Loucy (cell line): ENCODE results near the gene CCL11.

Source experiments
- H2AFZ ChIP-seq: fragments of 200-600 bp; sonication (generic); 2 replicates; pipeline ENCODE4 v1.6.0; 2016; ENCODE audit warnings: antibody characterized with exemption, mild to moderate bottlenecking, low read length, moderate library complexity
- H3F3A ChIP-seq: fragments of 200-600 bp; 2 replicates; pipeline ENCODE4 v1.6.0; 2016; ENCODE audit warnings: antibody characterized with exemption, low read depth, mild to moderate bottlenecking
- H3K27me3 ChIP-seq: fragments of 200-600 bp; sonication (generic); 2 replicates; pipeline ENCODE4 v1.6.1; 2014; ENCODE audit warnings: low read length, mild to moderate bottlenecking; ENCODE audit not compliant: insufficient read depth, poor library complexity, severe bottlenecking
- H3K36me3 ChIP-seq: fragments of 200-600 bp; sonication (generic); 2 replicates; pipeline ENCODE4 v1.6.1; 2016; ENCODE audit warnings: low read length; ENCODE audit not compliant: insufficient read depth
- H3K4me1 ChIP-seq: fragments of 200-600 bp; sonication (generic); 2 replicates; pipeline ENCODE4 v1.5.1; 2014; ENCODE audit warnings: low read length, mild to moderate bottlenecking; ENCODE audit not compliant: insufficient read depth, poor library complexity, severe bottlenecking
- H3K4me2 ChIP-seq: fragments of 200-600 bp; sonication (generic); 2 replicates; pipeline ENCODE4 v1.6.0; 2014; ENCODE audit warnings: antibody characterized with exemption, low read length, low read depth, mild to moderate bottlenecking; ENCODE audit not compliant: poor library complexity, severe bottlenecking
- H3K4me3 ChIP-seq: fragments of 200-600 bp; sonication (generic); 2 replicates; pipeline ENCODE4 v1.5.1; 2014; ENCODE audit warnings: low read length, mild to moderate bottlenecking, mixed read lengths; ENCODE audit not compliant: poor library complexity, severe bottlenecking
- H3K79me2 ChIP-seq: fragments of 200-600 bp; sonication (generic); 2 replicates; pipeline ENCODE4 v1.6.1; 2014; ENCODE audit warnings: low read length; ENCODE audit not compliant: insufficient read depth
- H3K9ac ChIP-seq: fragments of 200-600 bp; sonication (generic); 2 replicates; pipeline ENCODE4 v1.6.0; 2014; ENCODE audit warnings: mild to moderate bottlenecking, low read depth, low read length, moderate library complexity; ENCODE audit not compliant: poor library complexity, severe bottlenecking
- H3K9me2 ChIP-seq: fragments of 200-600 bp; sonication (generic); replicated peaks from 2 replicates; pipeline ENCODE4 v1.6.1; 2016; ENCODE audit warnings: low read depth, low read length, mixed read lengths
- H3K9me3 ChIP-seq: fragments of 200-600 bp; sonication (generic); 2 replicates; pipeline ENCODE4 v1.6.1; 2014; ENCODE audit warnings: mild to moderate bottlenecking, antibody characterized with exemption, low read length, low read depth; ENCODE audit not compliant: insufficient read depth
- H4K20me1 ChIP-seq: fragments of 200-600 bp; sonication (generic); 2 replicates; pipeline ENCODE4 v1.6.0; 2014; ENCODE audit warnings: antibody characterized with exemption, low read length, mild to moderate bottlenecking; ENCODE audit not compliant: insufficient read depth, poor library complexity, severe bottlenecking
- EZH2phosphoT487 ChIP-seq: fragments of 200-600 bp; IDR thresholded peaks from 2 replicates; pipeline ENCODE4 v1.6.1; 2018; ENCODE audit warnings: antibody characterized with exemption, mild to moderate bottlenecking, moderate library complexity, borderline replicate concordance
- TF ChIP-seq, protein P1 (sequence below): fragments of 200-600 bp; sonication (generic); conservative IDR thresholded peaks from 2 replicates; pipeline ENCODE4 v1.5.1; 2014; ENCODE audit warnings: mild to moderate bottlenecking, antibody characterized with exemption, low read length

Gene CCL11

DNA sequence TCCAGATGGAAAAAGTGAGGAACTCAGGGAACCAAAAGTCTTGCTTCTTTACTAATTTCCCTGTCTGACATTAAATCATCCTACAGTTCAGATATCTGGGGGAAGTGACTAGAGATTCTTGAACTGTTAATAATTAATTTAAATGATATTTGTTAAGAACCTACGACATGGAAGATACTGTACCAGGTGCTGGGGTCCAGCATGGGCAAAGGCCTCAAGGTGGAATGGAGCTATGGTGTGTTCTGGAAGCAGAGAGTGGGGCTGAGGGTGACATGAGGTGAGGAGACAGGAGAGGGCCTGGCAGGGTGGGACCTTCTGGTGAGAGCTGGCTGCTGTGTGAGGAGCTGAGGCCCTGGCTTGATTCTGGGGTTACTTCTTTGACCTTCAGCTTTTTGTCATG, 36.5 kb upstream of the CCL11 start:
- Histone ChIP-seq H3K9me3 (no peaks in the 10 kb centered on the region), H3K36me3 (no peaks in the 10 kb centered on the region), H3K79me2 (no peaks in the 10 kb centered on the region), H3F3A (no peaks in the 10 kb centered on the region), H3K9me2 (no peaks in the 10 kb centered on the region), H2AFZ (no peak overlapping the region), H3K27me3 (no peaks in the 10 kb centered on the region), H3K4me1 (no peaks in the 10 kb centered on the region), H3K9ac (no peak overlapping the region), H3K4me2 (no peak overlapping the region), H4K20me1 (no peaks in the 10 kb centered on the region), H3K4me3 (no peak overlapping the region)
- TF ChIP-seq EZH2phosphoT487: no peak
- TF ChIP-seq, protein P1, sequence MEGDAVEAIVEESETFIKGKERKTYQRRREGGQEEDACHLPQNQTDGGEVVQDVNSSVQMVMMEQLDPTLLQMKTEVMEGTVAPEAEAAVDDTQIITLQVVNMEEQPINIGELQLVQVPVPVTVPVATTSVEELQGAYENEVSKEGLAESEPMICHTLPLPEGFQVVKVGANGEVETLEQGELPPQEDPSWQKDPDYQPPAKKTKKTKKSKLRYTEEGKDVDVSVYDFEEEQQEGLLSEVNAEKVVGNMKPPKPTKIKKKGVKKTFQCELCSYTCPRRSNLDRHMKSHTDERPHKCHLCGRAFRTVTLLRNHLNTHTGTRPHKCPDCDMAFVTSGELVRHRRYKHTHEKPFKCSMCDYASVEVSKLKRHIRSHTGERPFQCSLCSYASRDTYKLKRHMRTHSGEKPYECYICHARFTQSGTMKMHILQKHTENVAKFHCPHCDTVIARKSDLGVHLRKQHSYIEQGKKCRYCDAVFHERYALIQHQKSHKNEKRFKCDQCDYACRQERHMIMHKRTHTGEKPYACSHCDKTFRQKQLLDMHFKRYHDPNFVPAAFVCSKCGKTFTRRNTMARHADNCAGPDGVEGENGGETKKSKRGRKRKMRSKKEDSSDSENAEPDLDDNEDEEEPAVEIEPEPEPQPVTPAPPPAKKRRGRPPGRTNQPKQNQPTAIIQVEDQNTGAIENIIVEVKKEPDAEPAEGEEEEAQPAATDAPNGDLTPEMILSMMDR: no peak

DNA sequence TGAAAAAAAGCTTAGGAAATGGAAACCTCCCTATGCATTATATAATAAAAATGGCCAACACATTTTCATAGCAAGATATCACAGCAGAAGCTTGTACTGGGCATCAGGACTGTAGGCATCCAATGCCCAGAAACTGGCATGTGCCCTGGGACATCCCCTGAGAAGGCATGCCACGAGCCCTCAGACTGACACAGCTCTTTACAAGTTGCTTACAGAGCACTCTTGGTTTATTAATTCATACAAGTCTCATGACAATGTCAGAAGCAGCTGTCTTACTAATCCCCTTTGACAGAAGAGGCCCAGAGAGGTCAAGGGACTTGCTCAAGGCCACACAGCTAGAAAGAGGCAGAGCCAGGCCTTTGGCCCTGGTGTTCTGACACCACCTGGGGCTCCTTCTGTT, 36.1 kb upstream of the CCL11 start:
- Histone ChIP-seq H2AFZ (no peak overlapping the region), H3K36me3 (no peaks in the 10 kb centered on the region), H3K4me1 (no peaks in the 10 kb centered on the region), H3K79me2 (no peaks in the 10 kb centered on the region), H3K4me3 (no peak overlapping the region), H3K27me3 (no peaks in the 10 kb centered on the region), H3K4me2 (no peak overlapping the region), H3K9me2 (no peaks in the 10 kb centered on the region), H3K9ac (no peak overlapping the region), H3K9me3 (no peaks in the 10 kb centered on the region), H4K20me1 (no peaks in the 10 kb centered on the region), H3F3A (no peaks in the 10 kb centered on the region)
- TF ChIP-seq, protein P1: no peak
- no peak for TF ChIP-seq EZH2phosphoT487

DNA sequence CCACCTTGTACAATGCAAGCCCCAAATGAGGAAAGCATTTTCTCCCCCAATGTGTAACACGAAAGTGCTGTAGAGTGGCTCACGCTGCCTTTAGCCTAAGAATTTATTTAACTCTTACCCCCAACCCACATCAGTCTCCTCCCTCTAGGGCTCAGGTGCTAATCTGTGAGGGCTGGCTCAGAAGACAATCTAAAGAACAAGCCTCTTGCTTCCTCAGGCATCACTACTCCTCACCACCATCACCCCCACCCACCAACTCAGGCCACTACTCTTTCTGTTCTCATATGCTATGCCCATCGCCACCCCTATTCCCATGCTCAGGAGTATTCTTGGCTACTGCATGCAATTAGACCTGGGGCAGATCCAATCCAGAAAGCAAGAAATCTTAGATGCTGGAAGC, 34.4 kb upstream of the CCL11 start:
- Histone ChIP-seq H3K4me1 (no peaks in the 10 kb centered on the region), H4K20me1 (no peaks in the 10 kb centered on the region), H3K9me2 (no peaks in the 10 kb centered on the region), H3K4me2 (no peak overlapping the region), H3K27me3 (no peaks in the 10 kb centered on the region), H3K9me3 (no peaks in the 10 kb centered on the region), H2AFZ (no peak overlapping the region), H3K36me3 (no peaks in the 10 kb centered on the region), H3K79me2 (no peaks in the 10 kb centered on the region), H3K4me3 (no peak overlapping the region), H3K9ac (no peak overlapping the region), H3F3A (no peaks in the 10 kb centered on the region)
- TF ChIP-seq EZH2phosphoT487: no peak
- TF ChIP-seq, protein P1: no peak
